Activated effector memory CD4-positive, alpha-beta T cell treated with Interleukin-2 at 50 U/mL for 16 hours (primary cell): ENCODE data around the gene FUZ.

Experiments used
- DNase-seq: peaks from one replicate; pipeline ENCODE4 v3.0.0-alpha.2; 2020

The FUZ gene

GRCh38 chr19:49812997-49813861, at the start of gene FUZ:
FUZ (minus strand) TSS chr19:49813292; CDS start chr19:49813106, 186 bp downstream.
- DNase-seq, result peak; percentile 86

- no peak for DNase-seq
These were observed 49.5 kb upstream of the FUZ start for GRCh38 chr19:49862391-49863253.

DNA sequence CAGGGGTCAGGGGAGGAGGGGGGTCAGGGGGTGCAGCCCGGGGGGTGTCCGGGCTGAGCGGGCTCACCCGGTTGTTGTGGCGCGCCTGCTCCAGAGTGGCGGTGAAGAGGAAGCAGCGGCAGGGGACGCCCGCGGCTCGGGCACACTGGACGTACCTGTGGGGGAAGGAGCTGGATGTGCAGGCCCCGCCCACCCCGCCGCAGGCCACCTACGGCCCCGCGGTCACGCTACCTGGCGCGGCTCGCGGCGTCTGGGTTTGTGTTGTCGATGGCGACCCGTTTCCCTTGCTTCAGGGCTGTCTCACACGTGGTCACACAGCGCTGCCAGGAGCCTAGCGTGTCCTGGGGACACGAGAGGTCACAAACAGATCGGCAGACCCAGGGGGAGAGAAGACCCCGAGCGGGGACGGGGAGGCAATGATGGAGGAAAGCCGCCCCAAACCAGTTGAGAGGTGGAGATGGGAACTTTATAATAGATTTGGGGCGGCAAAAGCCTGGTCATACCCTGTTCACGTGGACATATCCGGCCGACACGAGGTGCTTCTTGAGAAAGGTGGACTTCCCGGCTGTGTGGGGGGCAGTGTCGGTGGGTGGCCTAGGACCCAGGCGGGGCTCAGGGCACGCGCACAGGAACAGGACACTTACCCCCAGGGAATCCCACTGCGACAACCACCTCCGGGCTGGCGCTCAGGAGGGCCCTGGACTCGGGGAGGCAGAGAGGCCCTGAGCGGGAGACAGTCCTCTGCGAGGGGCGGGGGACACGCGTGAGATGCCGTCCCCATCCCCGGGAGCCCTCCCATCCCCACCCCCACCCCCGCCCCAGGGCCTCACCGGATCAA, 48.7 kb upstream of the FUZ start:
- DNase-seq, result no peak

DNA sequence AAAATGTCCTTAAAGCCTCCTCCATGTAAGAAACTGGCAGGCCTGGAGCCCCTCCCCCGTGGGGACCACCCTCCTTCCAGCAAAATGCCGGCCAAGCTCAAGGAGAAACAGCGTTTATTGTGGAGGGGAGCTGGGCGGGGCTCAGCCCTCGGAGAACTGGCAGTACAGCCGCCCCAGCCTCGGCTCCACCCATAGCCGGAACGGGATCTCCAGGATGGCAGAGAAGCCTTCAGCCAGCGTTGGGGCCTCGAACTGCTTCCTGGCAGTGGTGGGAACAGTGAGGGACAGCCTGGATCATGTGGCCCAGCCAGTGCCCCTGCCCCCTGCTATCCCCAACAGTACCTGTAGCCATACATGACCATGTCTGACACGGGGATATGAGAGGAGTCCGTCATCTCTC, 48.0 kb upstream of the FUZ start:
- DNase-seq, result no peak

DNA sequence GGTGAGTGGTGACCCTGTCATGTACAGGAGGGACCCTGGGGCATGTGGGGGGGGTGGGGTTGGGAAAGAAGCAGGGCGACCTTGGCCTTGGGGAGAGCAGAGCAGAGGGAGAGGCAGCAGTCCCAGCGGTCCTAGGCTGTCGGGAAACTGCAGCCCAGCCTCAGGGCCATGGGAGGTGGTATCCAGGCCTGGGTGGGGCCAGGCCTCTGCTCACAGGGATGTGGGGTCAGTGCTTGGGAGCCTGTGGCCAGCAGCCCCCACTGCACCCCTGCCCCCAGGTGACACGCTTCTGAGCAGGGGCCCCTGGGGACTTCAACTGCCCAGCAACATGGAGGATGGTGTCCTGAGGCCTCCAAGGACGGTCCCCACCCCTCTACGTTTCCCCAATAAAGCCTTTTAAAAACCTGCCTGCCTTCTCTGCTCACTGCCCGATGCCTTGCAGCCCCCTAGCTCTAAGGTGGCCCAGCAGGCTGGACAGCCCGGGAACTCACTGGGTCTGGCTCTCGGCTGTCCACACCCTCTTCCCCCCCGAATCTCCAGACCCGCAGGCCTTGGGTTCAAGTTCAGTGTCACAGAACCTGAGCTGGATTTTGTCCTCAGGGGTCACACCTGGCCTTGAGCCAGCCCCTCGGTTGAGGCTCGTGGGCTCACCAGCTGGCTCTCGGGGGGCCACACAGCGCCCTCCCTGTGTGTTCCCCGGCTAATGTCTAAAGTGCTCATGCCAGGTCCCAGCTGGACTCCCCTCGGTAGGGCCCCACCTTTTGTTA, 47.4 kb upstream of the FUZ start:
- DNase-seq, result no peak

DNA sequence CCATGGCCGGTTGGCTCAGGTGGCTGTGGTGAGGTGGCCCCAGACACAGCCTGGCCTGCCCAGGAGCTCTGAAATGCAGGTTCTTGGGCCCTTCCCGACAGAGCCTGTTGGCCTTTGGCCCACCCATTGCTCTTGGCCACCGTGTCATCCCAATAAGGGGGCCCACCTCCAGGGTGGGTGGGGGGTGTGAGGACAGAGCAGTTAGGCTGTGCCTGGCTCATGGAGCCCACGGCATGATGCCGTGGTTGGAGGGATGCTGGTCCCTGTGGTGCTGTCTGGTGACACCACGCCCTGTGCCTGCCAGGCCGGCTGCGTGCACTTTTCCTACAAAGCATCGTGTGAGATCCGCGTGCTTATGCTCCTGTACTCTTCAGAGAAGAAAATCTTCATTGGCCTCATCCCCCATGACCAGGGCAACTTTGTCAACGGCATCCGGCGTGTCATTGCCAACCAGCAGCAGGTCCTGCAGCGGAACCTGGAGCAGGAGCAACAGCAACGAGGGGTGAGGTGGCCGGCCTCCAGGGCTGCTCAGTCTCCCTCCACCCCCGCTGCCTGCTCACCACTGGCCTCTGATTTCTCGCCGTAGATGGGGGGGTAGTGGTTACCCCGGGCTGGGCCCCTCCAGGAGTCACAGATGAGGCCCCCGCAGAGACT, 46.7 kb upstream of the FUZ start:
- DNase-seq, result no peak

DNA sequence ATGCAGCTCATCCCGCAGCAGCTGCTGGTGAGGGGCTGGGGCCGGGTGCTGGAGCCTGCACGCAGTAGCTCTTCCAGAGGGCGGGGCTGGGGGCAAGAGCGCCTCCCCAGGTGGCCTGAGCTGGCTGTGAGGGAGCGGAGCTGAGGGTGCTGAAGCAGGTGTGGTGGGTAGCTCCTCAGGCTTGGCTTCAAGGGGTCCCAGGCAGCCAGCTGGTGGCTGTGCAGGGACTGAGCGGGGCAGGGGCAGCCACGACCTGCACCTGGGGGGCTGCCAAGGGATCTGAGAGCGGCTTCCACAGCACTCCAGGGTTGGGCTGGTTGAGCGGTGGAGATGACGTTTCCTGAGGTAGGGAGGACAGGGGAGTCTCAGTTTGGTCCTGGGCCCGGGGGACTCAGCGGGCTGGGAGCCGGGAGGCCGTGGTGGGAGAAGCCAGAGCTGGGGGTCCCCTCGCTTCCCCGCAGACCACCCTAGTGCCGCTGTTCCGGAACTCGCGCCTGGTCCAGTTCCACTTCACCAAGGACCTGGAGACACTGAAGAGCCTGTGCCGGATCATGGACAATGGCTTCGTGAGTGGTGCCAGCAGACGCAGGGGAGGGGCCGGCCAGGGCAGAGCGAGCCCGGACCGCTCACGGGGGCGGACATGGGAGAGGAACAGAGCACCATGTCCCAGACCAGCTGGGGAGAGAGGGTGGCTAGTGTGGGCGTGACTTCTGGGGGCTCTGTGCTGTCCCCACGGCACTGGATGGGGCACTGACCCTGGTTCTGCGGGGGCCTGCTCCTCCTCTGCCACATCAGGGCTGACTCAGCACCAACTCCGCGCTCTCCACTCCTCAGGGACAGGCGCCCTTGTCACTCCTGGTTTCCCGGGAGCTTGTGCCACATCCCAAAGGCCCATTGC, 45.2 kb upstream of the FUZ start:
- DNase-seq, result no peak

GRCh38 chr19:49857838-49858087, 44.7 kb upstream of the FUZ start:
- DNase-seq, result no peak

GRCh38 chr19:49857061-49857837, 44.2 kb upstream of the FUZ start:
- DNase-seq, result no peak

DNA sequence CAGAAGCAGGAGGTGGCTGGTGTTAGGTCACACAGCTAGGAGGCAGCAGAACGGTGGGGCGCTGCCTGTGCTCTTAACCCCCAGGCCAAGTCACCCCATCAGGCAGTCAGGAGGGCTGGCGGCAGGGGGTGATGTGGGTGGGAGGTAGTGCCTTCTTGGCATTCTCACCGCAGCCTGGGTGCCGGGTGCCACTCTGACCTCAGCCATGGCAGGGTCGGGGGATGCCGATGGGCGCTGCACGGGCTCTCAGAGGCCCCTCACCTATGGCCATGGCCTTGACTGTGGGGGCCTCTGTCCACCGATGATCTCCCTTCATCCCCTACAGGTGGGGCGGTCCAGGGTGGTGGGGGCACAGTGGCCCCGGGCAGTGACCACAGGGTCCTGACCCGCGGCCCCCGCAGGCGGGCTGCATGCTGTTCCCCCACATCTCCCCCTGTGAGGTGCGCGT, 43.5 kb upstream of the FUZ start:
- DNase-seq, result no peak

GRCh38 chr19:49855676-49856573, 42.8 kb upstream of the FUZ start:
- no peak for DNase-seq

DNA sequence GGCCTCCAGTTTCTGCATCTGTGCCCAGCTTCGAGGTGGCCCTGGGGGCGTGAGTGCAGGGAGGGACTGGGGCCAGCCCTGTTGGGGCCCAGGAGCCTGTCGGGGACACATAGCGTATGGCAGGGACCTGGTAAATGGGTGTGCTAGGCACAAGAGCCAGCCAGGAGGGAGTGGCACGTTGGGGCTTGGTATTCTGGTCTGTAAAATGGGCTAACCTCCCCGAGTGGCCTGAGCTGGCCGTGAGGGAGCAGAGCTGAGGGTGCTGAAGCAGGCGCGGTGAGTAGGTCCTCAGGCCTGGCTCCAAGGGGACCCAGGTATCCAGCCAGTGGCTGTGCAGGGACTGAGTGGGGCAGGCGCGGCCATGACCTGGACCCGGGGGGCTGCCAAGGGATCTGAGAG, 42.2 kb upstream of the FUZ start:
- DNase-seq, result no peak

DNA sequence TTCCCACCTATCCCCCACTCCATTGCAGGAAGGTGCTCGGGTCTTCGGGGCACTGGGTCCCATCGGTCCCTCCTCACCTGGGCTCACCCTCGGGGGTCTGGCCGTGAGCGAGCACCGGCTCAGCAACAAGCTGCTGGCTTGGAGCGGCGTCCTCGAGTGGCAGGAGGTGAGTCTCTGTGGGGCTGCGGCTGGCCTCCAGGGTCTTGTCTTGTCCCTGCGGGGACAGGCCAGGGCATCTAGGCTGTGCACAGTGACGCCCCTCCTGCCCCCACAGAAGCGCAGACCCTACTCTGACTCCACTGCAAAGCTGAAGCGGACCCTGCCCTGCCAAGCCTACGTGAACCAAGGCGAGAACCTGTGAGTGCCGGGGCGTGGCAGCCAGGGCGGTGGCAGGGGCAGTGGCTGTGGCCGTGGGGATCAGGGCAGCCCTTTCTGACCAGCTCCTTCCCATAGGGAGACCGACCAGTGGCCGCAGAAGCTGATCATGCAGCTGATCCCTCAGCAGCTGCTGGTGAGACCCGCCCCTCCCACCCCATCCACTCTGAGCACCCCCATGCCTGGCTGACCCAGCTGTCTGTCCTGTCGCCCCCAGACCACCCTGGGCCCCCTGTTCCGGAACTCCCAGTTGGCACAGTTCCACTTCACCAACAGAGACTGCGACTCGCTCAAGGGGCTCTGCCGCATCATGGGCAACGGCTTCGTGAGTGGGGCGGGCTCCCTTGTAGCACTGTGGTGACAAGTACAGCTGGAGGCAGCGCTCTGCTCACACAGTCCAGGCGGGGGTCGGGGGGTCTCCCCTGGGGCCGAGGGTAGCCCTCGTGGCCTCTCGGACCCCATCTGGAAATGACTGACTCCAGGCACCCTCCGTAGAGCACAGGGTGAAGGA, 41.5 kb upstream of the FUZ start:
- DNase-seq, result no peak

- no peak for DNase-seq
These were observed 40.8 kb upstream of the FUZ start for GRCh38 chr19:49853852-49854377.

DNA sequence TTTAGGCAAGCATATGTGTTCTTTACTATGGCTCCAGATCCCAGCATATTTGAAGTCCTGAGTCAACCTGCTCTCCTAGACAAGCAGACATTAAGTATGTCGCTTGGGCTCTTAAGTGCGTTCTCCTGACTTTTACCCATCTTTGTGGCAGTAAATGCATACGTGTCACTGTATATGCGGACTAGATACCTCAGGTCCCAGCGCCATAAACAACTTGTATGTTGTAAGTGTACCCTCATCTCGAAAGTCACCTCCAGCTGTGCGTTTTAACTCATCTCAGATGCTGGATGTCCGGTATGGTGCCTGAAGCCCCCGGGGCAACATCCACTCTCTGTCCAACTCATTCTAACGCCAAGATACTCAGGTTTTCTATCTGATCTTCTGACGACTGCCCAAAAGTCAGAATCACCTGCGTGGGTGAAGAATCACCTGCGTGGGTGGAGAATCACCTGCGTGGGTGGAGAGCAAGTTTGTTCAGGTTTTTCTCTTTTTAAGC, 39.6 kb upstream of the FUZ start:
- DNase-seq, result no peak

GRCh38 chr19:49851456-49852259, 38.6 kb upstream of the FUZ start:
- DNase-seq, result no peak
